Forelimb muscle (tissue), 1 donor: Measurements from ENCODE around the gene SLFN5. TPM values are rescaled to one million over a fixed set of nuclear protein-coding genes. Genes with fewer than 3 reads are reported as not detected.
A peak's percentile ranks its signal among the peaks of the same experiment; 100 is the strongest.
"Not testable (repeated sequence)": the region's sequence is repeated elsewhere in the genome, so short reads cannot be mapped to it uniquely, and the experiment has no call there.

ENCODE experiments used
- DNase-seq: peaks from one replicate; pipeline ENCODE4 v3.0.0-alpha.2; 2013; ENCODE audit warnings: low read depth
- polyA plus RNA-seq: library from polyadenylated mRNA; unstranded; fragments of 120-200 nt; gene quantifications from one replicate; pipeline ENCODE4 v1.2.1, GENCODE V29; 2013; ENCODE audit not compliant: insufficient read length

The SLFN5 gene
- polyA plus RNA-seq, 1 donor: 4.5 TPM

DNA sequence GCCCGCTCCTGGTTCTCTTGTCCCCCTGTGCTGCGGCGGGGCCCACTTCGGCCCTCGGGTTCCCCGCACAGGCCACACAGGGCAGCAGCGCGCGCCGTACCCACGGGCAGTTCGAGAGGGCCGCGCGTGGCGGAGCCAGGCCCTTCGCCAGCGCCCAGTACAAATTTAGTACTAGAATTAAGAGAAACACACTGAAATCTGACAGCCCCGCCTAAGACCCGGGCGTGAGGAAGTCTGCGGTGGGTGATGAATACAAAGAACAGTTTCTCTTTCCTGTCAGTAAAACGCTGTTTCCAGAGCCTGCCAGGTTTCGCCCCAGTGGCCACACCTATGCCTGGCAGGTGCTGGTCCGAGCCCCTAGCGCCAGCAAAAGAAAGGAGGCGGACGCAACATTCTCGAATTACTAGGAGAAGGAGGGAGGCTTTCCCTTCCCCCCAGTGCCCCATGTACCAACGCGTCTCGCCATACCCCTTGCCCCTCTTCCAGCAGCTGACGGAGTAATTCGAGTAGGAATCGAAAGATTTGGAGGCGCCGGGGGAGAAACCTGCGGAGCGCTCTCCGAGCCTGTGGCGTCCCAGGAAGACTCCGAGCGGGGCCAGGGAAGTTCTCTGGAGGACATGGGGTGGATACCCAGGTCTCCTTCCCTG, 591 bp upstream of the SLFN5 start:
- DNase-seq: no peak

DNA sequence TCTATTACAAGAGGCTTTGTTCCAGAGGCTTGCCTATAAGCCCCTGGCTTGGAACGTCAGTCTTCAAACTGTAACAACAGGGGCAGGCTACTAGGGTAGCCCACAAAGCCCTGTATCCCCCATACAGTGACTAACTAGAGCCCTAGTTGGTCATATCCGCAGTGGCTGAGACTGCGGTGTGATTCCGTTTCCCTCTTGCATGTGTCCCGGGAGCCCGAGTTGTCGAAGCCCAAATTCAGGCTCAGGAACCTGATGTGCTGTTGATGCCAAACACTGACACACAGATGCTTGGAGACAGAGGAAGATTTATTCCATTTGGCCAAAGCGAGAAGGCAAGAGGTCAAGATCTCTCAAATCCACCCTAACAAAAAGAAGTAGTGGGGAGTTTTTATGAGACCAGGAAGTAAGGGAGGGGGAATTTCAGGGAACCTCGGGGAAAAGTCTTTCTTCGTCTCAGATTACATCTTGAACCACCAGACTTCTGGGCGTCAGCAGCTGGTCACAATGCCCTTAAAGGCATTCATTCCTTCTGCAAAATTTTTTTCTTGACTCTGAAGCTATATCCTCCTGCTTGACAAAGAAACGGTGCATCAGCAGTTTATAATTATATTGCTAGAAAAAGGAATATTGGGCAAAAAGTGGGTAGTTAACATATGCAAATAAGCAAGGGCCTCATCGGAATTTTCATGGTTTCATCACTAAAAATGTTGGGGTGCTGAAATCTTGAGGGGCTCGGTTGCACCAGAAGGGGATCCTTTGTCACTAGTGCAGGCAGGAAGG, 879 bp downstream of the SLFN5 start:
- DNase-seq: no peak

DNA sequence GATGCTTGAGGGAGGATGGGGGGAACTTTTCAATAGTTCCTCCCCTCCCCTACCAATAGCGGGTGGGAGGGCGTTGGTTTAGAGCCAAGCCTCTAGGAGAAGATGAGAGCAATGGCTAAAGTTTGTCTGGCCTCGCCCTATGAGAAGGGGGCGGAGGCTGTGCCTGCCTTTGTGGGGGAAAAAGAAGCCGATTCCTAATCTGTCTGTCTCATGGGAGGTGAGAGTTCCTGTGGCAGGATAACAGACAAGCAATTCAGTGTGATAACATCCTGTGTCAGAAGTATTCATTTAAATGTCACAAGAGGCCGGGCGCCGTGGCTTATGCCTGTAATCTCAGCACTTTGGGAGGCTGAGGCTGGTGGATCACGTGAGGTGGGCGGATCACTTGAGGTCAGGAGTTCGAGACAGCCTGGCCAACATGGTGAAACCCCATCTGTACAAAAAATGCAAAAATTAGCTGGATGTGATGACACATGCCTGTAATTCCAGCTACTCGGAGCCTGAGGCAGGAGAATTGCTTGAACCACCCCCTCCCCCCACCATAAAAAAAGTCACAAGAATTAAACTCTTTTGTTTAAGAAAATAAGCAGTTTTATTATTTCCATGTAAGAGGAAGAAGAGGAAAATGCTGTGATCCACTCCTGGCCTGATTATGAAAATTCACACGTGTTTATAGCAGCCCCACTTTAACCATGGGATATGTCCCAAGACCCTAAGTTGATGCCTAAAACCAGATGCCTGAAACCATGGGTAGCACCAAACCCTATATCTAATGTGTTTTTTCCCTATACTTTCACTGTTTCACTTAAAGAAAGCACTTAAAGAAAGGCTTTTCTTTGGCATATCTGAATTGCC, 1.7 kb downstream of the SLFN5 start:
- no peak for DNase-seq

DNA sequence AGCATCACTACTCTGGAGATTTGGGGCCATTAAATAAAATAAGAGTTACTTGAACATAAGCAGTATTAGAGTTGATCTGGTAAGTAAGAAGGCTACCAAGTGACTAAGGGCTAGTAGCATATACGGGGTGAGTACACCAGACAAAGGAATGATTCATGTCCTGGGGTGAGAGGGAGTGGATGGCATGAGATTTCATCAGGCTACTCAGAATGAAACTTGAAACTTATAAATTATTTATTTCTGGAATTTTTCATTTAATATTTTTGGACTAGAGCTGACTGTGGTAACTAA, 2.3 kb downstream of the SLFN5 start:
- DNase-seq: no peak

DNA sequence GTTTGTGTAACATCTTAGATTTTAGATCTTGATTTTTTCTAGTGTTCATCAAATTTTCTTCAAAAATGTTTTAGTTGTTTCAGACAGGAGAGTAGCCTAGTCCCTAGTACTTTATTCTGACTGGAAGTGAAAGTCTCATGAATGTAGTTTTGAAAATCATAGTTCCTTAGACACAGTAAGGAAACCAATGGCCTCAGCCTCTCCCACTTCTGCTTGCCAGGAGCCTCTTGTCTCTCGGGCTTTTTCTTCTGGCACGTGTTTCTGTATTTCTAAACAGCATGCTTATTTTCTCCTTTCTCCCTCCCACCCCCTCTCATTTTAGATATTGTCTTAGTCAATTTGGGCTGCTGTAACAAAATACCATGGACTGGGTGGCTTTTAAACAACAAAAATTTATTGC, 9.8 kb downstream of the SLFN5 start:
- DNase-seq: no peak

DNA sequence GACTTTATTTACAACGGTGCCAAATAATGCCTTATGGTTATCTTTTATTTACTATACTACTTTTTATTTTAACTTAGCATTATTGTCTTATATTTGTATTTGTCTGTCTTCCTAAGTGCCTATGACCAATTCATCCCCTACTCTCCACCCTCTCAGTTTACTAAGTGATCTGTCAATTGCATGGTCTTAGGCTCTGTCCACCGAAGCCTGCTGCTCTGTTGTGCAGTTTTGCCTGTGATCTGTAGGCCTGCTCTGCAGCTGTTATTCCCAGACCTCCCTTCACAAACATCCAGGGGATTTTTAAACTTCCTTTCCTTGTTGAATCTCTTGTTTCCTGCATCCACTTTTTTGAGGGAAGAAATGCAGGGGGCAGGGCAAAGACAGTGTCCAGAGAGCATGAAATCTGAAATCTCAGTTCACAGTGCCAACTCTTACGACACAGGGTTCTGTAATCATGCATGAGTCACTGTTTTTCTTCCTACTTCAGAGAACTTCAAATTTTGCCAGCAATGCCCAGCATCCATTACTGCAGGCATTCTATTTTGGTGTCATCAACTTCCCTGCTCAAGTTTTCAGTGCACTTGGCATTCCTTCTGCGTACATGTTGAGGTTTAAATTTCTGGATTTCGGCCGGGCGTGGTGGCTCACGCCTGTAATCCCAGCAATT, 11.4 kb downstream of the SLFN5 start:
- DNase-seq: peak; percentile 54

DNA sequence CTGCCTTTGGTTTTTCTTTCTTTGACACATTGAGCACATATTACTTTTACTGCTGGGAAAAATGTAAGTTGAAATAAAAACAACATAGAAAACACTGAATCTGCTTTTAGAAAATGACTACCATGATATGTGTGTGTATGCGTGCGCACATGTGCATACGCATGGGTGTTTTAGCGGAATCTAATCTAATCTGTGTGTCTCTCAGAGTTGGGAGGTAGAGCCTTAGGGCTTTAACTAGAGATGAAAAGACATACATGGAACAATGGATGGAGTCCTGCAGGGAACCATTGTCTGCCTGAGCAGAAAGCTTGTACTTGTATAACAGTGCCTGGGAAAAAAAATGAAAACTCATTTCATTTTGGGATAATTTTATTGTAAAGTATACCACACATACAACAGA, 12.4 kb downstream of the SLFN5 start:
- DNase-seq: no peak

DNA sequence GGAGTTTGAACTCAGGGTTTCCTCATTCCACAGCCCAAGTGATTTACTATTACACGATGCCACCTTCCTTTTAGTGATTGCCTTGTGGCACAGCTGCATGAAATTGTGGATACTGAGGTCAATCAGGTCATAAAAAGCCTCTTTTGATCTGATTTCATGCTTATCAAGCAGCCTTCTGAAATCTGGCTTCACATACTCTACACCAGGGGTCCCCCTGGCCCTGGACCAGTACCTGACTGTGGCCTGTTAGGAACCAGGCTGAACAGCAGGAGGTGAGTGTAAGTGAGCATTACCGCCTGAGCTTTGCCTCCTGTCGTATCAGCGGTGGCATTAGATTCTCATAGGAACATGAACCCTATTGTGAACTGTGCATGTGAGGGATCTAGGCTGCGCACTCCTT, 13.8 kb downstream of the SLFN5 start:
- no peak for DNase-seq

DNA sequence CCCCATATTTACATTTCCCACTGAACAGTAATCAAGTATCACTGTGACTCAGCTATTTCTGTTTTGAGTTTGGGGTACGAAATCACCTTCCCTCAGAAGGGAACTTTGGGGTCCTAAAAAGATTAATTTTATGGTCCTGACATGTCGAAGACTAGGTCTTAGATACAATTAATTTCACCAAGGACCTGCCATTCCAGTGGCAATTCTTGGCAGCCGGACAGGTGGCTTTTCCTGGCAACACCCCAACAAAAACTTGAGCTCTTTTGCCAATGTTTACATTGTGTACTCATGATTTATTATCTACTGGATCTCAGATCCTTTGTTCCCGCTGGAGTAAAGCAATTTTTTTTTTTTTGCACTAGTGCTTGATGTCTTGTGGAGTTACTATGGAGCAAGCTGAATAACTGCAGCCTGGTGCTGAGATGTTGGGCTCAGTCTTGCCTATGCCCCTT, 14.4 kb downstream of the SLFN5 start:
- DNase-seq: no peak

DNA sequence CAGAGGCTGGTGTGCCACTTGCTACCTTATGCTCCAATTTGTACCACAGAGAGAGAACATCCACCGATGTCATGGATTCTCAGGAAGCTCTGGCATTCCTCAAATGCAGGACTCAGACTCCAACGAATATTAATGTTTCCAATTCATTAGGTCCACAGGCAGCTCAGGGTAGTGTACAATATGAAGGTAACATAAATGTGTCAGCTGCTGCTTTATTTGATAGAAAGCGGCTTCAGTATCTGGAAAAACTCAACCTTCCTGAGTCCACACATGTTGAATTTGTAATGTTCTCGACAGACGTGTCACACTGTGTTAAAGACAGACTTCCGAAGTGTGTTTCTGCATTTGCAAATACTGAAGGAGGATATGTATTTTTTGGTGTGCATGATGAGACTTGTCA, 16.1 kb downstream of the SLFN5 start:
- DNase-seq: no peak

DNA sequence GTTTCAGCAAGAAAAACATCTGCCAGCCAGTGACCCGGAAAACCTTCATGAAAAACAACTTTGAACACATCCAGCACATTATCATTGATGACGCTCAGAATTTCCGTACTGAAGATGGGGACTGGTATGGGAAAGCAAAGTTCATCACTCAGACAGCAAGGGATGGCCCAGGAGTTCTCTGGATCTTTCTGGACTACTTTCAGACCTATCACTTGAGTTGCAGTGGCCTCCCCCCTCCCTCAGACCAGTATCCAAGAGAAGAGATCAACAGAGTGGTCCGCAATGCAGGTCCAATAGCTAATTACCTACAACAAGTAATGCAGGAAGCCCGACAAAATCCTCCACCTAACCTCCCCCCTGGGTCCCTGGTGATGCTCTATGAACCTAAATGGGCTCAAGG, 22.2 kb downstream of the SLFN5 start:
- DNase-seq: no peak

DNA sequence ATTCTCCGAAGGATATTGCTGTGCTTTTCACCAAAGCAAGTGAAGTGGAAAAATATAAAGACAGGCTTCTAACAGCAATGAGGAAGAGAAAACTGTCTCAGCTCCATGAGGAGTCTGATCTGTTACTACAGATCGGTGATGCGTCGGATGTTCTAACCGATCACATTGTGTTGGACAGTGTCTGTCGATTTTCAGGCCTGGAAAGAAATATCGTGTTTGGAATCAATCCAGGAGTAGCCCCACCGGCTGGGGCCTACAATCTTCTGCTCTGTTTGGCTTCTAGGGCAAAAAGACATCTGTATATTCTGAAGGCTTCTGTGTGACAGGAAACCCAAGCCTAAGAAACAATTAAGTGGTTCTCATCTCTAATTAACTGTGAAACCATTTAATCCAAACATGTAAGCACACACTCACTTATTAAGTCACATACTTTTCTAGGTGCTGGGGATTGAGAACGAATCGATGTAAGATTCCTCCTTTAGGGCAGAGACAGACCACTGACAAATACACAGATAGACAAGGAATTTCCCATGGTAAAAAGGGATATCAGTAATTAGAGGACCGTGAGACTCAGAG, 22.8 kb downstream of the SLFN5 start:
- DNase-seq: no peak

DNA sequence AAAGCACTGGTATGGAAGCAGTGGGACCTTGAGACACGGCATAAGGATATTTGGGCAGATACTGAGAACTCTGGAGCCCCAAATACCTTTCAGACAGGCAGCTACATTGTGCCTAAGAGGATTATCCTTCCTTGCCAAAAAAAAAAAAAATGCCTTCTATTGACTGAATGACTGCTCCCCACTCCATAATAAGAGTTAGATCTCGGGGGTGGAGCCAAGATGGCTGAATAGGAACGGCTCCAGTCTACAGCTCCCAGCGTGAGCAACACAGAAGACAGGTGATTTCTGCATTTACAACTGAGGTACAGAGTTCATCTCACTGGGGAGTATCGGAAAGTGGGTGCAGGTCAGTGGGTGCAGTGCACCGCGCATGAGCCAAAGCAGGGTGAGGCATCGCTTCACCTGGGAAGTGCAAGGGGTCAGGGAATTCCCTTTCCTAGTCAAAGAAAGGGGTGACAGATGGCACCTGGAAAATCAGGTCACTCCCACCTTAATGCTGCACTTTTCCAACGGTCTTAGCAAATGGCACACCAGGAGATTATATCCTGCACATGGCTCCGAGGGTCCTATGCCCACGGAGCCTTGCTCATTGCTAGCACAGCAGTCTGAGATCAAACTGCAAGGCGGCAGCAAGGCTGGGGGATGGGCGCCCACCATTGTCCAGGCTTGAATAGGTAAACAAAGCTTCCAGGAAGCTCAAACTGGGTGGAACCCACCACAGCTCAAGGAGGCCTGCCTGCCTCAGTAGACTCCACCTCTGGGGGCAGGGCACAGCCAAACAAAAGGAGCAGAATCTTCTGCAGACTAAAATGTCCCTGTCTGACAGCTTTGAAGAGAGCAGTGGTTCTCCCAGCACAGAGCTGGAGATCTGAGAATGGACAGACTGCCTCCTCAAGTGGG, 31.5 kb downstream of the SLFN5 start:
- DNase-seq: not testable (repeated sequence)

DNA sequence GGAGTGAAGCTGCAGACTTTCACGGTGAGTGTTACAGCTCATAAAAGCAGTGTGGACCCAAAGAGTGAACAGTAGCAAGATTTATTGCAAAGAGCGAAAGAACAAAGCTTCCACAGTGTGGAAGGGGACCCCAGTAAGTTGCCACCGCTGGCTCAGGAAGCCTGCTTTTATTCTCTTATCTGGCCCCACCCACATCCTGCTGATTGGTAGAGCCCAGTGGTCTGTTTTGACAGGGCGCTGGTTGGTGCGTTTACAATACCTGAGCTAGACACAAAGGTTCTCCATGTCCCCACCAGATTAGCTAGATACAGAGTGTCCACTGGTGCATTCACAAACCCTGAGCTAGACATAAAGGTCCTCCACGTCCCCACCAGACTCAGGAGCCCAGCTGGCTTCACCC, 35.6 kb downstream of the SLFN5 start:
- DNase-seq: not testable (repeated sequence)

DNA sequence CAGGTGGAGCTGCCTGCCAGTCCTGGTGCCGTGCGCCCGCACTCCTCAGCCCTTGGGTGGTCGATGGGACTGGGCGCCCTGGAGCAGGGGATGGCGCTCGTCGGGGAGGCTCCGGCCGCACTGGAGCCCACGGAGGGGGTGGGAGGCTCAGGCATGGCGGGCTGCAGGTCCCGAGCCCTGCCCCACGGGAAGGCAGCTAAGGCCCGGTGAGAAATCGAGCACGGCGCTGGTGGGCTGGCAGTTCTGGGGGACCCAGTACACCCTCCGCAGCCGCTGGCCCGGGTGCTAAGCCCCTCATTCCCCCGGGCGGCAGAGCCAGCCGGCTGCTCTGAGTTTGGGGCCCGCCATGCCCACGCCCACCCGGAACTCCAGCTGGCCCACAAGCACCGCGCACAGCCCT, 36.0 kb downstream of the SLFN5 start:
- not testable (repeated sequence) for DNase-seq

DNA sequence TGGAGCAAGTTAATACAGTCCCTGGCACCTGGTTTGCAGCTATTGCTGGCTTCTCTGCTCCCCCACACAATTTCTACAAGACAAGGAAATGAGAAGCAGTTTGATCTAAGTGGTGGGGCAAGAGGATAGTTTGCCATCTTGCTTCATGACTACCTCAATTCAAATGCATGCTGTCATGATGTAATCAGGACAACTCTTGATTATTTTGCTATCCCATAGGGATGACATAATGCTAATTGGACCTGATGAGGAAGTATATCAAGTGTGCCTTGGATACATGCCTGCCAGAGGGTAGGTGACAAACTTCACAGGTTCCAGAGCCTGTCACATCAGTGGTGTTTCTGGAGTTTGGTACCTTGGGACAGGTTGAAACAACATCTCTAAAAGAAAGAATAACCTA, 40.9 kb downstream of the SLFN5 start:
- DNase-seq: no peak

DNA sequence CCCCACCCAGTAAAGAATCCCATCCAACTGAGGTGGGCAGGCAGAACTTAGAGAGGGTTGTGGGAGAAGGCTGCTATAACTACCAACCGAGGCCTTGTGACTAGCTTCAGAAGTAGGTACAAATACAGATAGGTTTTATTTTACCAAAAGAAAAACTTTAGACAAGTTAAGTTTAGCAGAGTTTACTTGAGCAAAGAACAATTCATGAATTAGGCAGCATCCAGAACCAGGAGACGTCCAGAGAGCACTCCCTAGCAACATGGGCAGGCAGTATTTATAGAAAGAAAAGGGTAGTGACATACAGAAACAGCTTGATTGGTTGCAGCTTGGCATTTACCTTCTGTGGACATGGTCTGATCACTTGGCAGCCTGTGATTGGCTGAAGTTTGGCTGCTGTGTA, 42.1 kb downstream of the SLFN5 start:
- no peak for DNase-seq

DNA sequence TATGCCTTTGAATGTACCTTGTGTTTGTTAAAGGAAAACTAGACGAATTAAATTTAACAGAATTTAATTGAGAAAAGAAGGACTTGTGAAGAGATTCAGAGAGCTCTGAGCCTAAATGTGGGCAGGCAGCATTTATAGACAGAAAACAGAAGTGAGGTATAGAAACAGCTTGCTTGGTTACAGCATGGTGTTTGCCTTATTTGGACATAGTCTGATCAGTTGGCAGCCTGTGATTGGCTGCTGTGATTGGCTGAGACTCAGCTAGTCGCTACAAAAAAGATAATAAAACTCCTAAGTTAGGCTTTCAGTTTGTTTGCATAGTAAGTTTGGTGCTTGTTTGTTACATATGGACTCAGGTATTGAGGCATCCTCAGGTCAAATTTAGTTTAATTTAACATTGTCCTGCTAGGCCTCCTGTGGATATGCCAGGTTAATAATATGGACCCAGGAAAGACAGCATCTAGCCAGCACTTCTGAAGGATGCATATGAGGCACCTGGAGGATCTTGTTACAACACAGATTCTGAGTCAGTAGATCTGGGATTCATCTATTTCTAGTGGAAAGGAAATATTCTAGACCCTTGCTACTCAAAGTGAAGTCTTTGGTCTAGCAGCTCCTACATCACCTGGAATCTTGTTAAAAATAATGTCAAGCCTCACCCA, 43.4 kb downstream of the SLFN5 start:
- no peak for DNase-seq

DNA sequence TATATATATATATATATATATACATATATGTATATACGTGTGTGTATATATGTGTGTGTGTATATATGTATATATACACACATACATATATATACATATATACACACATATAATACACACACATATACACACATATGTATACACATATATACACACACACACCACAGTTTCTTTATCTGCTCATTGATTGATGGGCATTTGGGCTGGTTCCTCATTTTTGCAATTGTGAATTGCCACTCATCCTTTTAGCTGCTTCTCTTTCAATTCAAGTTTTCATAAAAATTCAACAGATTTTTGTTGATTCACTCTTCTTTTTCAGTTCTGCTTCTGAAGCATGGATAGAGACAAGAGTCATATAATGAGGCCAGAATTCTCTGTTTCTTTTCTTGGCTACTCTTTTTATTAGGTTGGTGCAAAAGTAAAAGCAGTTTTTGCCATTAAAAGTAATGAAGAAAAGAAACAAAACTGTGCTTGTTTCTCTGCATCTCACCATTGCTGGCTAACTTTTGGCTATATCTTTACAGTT, 44.5 kb downstream of the SLFN5 start:
- DNase-seq: no peak

DNA sequence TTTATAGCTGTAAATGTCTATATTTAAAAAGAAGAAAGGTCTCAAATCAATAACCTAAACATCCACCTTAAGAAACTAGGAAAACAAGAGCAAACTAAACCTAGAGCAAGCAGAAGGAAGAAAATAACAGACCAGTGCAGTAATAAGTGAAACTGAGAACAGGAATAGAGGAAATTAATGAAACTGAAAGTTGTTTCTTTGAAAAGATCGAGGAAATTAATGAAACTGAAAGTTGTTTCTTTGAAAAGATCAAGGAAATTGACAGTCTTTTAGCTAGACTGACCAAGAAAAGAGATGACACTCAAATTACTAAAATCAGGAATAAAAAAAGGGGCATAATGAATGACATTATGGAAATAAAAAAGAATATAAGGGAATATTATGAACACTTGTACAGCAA, 46.4 kb downstream of the SLFN5 start:
- DNase-seq: no peak
